Activated CD4-positive, alpha-beta T cell treated with anti-CD3 and anti-CD28 coated beads, Interleukin-2, Interleukin-6, amounts not matched to agents 100 ng/mL and 50 ng/mL, durations not matched to agents 16 hours and 8 hours (primary cell): ENCODE results near the gene HS2ST1.

ENCODE experiments used
- DNase-seq: peaks from one replicate; pipeline ENCODE4 v3.0.0-alpha.2; 2020

Gene HS2ST1

DNA sequence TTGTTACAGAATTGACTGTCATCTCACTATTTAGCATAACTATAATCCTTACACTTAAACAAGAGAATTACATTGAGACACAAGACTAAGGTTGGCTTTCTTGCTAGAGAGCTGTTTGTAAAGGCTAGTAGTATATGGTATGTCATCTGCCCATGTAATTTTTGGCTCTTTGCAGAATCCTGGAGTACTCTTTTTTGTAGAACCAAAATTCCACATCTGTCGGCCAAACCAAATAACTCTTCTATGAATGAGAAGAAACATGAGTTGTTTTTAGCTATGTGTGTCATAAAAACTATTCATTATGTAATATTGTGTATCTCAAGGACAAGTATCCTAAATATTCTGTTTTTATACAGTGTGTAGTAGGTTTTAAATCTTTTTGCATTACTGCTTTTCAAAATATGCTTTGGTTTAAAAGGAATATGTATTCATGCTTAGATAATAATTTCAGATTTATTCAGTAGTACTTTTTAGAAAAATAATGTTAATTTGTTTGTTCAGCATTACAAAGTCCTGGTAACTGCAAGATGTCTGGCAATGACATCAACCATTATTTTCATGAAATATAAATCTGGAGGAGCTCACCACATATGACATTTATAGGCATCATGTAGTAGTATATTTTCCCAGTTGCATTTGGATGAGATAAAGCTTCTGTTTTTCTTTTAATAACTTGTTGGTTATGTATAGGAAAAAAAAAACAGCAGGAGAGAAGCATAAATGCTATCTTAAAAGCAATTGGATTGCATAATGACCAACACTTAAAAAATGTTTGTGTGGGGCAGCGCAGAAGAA, 159.8 kb downstream of the HS2ST1 start:
- no peak for DNase-seq

DNA sequence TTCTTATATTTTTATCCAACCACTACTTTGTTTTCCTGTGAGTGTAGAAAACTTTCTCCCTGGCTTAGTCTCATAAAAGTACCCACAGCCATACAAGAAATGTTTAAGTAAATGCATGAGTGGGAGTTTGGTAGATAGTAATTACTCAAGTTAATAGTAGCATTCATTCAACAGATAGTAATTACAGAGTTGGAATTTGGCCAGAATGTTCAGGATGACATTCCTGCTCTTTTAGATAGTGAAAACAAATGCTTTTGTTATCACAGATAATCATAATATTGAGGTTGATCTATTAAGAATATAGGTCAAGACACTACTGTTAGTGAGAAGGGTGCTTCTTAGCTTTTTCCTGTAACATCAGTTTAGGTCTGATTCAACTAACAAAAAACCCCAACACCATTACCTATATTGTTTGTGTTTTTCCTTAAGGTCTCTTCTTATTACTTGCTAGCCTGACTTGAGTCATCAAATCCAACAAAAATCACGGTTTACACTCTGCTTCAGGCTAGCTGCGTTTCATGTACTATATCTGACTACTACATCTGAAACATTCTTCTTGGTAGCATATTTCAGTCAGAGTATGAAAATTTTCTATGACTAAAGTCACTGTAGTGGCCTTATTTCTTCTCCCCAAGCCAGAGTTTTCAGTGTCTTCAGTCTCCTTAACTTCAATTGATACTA, 163.7 kb downstream of the HS2ST1 start:
- peak; percentile 52 for DNase-seq

DNA sequence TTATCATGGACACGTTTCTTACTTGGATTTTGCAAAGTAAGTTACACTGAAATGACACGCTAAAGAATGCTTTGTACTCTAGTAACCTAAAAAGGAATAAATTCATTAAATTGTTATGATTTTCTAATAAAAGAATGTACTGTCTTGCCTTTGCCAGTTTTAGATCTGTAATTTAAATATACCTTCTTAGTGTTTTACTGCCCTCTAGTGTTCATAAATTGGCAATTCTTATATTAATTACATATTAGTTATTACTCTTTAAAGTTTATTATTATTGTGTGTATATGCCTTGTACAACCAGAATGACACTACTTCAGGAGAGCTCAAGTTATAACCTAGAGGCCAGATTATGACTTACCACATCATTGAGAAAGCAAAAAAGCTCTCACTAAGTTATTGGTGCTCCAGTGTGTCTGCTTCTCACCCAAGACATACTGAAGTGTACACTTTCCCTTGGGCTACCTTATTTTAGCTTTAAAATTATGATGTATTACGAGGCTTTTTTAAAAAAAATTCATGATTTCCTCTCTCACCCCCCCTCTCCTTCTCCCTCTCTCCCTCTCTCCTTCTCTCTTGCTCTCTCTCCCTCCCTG, 169.9 kb downstream of the HS2ST1 start:
- peak; percentile 28 for DNase-seq

DNA sequence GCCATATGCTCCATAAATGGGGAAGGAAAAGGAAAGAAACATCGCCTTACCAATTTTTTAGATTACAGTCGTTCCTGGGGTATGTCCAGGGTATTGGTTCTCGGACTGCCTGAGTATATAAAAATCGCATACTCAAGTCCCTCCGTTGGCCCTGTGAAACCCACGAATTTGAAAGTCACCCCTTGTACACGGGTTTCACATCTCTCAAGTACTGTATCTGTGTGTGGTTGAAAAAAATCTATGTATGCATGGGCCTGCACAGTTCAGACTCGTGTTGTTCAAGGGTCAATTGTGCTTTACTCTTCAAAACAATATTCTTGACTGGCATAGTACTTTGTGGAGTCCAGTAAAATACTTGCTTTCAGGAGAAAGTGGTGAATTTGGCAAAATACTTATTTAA, 171.7 kb downstream of the HS2ST1 start:
- DNase-seq, result no peak

DNA sequence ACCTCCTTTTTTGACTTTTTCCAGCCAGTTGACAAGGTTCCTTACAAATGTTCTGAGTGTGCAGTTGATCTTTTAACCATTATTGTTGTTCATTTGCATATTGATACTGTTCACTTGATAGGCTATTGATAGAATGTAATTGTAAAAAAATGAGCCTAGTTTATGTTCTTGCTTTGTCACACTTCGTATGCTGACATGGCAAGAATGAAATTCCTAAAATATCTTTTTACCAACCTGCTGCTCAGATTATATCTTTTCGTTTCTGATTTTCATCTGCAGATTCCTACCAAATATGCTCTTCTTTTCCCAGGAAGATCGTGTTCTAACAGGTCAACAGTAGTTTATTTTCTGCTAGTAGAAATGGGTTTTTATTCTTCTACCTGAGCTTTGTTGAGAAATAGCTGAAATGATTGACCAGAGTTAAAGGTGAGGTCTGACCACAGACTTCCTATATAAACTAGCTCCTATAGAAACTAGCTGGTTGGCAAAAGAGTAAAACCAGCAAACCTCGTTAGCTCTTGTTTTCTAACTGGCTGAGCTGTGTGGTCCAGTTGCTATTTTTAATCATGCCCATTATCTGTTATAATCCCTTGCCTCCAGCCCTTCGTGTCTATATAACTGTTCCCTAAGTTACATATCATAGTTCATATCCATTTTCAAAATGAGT, 174.8 kb downstream of the HS2ST1 start:
- DNase-seq, result no peak

DNA sequence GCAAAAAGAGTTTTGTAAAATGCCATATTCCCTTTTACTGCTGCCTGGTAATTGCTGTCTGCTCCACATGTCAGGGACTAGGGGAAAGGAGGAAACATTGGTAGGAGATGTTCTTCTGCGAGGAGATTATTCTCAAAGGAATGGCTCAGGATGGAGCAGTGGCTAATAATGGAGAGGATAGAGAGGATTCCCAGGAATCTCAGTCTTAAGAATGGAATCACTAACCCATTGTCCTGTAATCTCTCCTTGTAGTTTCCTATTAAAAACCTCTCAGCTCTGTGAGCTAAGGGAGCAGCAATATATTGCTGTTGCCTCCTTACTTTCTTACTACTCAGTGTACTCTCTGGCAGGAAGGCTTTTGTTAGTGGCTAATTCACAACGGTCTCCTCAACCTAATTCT, 175.4 kb downstream of the HS2ST1 start:
- DNase-seq, result no peak

DNA sequence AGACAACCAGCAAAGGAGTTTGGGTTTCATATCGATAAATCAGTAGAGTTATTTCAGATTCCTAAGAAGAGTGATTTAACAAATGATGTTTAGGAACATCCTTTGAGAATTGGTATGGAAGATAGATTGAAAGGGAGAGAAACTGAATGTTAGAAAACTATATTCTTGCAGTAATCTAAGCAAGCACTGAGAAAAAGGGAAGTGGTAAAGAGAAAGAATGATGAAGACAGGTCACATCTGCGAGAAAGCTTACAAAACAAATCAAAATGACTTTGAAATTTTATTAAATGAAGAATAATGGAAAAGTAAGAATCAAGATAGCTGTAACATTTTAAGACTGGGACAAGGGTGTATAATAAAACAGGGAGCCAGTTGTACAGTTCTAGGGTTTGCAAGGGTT, 177.0 kb downstream of the HS2ST1 start:
- no peak for DNase-seq

DNA sequence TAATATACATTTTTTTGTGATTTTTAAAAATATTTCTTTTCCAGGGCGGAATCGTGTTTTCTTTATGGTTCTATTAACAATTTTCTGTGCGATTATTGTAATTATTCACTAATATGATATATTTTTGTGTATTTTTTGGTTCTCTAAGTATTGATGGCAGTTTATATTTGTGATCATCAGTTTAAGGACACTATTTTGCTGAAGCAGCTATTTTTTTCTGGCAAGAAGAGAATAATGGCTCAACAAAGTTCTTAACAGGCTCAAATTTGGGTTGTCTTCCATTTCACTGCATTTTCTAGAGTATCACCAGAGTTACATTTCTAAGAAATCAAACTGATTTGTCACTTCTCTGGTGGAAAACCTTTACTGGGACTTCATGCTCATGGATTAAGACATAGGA, 178.4 kb downstream of the HS2ST1 start:
- no peak for DNase-seq

DNA sequence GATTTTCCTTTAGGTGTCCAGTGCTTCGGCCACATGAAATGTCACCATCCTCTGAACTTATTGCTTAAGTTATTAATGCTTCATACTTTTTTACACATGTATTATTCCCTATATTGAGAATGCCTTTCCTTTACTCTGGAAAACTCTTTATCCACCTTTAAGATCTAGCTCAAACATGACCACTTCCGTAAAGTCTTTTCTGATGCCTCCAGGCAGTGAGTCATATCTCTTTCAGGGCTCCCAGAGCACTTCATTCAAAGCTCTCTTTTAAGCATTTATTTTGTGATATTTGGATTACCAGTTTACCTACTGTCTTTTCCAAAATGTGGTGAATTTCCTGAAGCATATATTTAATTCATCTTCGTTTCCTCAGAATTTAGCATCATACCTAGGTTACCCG, 178.9 kb downstream of the HS2ST1 start:
- DNase-seq, result no peak

DNA sequence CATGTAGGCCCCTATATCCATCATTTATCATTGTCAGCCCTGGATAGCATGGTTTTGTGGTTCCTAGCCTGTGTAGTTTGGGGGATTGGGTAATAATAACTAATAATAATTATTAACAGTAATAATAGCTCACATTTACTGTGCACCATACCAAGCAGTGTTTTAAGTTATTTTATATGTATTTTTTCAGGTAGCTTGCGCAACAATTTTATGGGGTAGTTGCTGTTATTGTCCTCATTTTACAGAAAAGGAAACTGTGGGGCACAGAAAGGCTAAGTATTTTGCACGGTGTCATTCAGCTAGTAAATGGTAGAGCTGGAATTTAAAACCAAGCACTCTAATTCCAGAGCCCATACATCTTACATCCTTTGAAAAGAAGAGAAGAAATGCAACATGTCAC, 179.8 kb downstream of the HS2ST1 start:
- no peak for DNase-seq

DNA sequence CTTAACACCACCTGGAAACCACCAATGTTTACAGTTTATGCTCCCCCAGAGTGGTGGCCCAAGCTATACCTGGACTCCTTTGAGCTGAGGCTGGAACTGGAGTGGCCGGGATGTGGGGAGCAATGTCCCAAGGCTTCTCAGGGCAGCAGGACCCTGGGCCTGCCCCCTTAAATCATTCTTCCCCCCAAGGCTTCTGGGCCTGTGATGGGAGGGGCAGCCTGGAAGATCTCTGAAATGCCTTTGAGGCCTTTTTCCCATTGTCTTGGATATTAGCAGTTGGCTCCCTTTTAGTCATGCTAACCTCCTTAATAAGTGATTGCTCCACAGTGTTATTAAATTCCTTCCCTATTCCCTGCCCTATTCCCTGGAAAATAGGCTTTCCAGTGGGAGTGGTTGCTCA, 185.8 kb downstream of the HS2ST1 start:
- DNase-seq, result no peak

DNA sequence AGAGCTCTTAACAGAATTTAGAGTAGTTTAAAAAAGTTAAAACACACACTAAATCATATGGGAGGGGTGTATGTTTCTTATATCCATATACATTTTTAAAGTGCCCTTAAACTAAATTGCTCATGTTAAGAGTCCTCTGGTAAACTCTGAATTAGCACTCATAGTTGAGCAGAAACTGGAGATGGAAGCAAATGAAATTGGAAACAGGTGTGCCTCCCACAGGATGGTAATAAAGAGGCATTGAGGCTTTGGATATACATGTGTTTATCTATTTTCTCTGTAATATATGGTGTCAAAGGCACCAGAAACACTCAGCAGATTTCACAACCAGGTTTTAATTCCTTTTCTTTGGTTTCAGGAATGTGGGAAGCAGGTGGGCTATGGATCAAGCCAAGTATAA, 188.6 kb downstream of the HS2ST1 start:
- DNase-seq, result no peak

DNA sequence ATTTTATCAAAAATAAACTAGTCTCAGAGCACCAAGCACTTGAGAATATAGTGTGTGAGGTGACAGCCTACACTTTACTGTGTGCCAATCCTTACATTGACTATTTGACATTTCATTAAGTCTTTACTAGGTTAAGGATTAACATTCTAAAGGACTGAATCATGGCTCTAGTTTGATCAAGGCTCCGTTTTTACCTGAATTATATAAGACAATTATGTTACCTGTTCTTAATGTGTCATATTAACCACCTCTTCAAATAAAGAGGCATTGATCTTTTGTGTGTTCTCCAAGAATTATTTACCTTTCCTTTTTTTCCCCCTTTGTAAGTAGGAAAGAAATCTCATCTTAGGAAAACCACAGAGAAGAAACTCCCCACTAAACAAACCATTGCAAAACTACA, 189.7 kb downstream of the HS2ST1 start:
- DNase-seq, result no peak

DNA sequence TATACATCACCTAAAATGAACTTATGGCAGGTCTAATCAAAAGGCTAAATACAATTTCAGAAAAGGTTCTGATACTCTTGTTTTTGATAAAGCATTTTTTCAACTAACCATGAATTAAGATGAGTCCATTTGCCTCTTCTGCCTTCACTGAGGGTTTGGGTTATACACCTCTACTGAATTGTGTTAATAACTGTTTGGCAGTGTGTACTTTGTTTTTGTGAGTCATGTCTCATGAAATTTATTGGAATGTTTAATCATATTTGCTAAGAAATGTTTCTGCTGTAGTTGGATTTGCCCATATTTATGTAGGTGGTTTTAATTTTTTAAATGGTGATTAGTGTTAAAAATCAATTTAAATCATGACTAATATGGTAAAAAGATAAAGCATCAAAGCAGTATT, 190.5 kb downstream of the HS2ST1 start:
- no peak for DNase-seq

DNA sequence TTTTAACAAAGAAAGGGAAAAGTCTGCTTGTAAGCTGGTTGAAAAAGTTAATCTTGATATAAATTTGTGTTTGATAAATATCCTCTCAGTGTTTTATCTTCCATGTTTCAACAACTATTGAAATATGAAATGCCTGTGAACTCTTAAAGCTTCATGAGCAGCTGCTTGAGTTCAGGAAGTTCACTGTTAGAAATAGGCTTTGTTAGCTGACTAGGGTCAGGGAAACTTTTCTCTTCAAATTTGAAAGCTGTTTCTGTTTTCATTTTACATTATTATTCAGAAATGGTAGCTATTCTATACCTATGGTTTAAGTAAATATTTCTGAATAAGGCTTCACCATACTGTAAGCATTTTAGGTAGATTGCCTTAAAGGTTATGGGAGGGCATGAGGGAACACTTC, 191.7 kb downstream of the HS2ST1 start:
- no peak for DNase-seq

DNA sequence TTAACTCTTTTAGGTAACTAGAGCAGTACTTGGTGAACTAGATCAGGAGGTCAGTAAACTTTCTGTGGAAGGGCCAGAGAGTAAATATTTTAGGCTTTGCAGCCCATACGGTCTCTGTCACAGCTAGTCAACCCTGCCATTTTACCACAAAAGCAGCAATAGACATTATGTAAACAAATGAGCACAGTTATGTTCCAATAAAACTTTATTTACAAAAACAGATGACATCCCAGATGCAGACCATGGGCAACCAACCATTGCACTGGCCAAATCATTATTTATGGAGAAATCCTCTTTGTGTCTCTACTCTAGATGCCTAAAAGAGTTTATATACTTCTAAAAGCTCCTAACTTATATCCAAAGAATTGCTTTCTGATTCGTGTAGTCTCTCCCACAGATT, 192.4 kb downstream of the HS2ST1 start:
- no peak for DNase-seq

DNA sequence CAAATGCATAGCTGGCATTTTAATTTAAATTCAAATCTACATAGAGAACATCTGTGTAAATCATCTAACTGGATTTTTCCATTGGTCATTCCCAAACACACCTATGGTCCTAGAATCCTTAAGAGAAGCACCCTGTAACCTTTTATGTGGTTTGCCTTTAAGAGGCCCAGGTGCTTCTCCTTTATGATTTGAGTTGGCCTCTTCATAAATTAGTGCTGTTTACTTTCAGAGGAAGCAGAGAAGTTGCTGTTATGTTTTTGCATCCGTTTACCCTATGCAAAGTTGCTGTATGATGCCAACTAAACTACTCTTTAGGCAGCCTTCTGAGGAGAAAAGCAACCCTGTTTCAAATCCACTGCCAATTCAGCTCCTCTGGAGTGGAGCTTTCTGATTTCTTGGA, 193.8 kb downstream of the HS2ST1 start:
- no peak for DNase-seq

DNA sequence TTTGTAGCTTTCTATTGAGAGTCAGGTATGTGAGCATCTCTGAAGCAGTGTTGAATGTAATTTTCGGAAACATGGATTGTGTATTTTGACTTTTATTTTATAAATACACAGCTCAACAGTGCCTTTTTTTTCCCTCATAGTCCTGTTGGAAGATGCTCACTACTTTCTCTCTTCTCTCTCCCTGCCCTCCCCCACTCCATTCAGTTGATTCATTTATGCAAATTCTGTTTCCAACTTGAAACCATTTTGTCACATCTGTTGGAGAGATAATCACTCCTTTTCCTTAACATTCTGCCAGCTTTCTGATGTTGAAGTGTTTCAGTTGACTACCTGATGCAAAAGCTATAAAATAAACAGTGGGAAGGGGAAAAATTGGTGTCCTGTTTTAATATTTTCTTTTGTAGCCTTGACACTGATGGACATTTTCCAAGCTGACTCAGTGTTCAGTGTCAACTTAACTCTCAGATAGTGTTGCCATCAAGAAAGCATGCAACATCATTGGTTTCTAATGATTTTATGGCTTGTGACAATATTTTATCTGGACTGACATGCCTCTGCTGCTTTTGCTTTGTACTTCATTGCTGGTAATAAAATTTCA, 194.5 kb downstream of the HS2ST1 start:
- DNase-seq, result no peak

DNA sequence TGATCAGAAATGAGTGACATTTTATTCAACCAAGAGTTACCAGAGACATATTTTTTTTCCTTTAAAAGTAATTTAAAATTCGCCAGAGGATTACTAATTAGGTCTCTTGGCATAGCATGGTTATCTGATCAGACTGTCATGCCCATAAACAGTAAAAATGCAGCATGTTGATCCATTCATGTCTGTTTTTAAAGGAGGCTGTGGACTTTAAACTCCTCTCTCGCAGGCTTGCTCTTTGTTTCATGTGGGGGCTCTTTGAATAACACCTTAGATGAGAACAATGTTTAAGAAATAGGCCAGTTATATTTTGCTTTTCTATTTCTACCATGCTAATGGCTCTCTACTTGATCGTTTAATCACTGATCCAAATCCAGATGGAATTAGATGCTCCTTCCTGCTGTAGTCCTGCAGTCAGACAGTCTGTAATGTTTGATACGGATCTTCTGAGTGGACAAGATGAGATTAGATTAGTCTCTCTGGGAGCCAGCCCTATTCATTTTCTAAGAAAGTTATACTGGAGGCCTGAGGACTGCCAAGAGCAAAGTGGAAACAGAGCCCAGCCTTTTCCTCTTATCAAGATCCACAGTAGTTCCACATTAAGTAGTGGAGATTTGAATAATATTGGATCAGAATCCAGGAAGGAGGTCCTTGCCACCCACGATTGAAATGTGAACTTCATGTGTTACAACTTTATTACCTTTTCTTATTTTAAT, 197.4 kb downstream of the HS2ST1 start:
- no peak for DNase-seq

DNA sequence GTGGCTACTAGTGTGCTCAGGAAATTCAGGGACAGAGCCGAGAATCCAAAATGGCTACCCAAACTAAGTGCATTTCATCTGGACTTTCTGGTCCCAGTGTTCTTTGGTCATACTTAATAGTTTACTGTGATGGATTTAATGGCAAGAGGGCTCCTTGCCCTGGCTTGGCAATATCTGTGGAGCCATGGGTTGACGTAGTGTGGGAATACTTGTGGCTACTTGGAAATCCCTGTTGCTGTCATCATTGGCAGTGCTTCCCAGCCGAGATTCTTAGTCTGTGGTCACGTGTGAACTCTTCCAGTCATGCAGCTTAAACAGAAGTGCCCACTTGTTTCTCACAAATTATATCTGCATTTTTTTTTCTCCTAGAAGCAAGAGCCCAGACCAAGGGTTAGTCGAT, 198.9 kb downstream of the HS2ST1 start:
- DNase-seq, result no peak

DNA sequence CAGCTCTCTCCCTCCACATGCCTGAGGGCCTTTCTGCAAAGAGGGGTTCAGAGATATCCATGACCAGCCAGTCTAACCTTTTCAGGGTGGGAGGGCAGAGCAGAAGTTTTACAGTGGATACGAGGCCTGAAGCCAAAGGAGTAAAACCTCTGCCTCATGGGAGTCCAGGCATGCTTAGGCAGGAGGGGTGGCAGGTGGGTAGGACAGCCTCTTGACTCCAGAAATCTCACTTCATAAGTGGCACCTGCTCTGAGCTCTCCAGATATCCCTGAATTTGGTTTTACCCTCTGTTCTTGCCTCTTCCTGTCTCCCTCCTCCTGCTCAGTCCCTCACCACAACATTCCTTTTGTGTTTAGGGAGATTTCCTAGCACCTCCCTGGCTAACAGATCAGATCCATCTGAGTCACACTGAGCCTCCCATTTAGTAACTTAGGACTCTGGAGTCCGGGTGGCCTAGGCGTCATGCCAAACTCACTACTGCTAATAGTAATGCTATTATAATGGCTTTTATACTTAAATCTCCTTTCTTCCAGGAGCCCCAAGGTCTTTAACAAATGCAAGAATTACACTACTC, 201.0 kb downstream of the HS2ST1 start:
- no peak for DNase-seq

DNA sequence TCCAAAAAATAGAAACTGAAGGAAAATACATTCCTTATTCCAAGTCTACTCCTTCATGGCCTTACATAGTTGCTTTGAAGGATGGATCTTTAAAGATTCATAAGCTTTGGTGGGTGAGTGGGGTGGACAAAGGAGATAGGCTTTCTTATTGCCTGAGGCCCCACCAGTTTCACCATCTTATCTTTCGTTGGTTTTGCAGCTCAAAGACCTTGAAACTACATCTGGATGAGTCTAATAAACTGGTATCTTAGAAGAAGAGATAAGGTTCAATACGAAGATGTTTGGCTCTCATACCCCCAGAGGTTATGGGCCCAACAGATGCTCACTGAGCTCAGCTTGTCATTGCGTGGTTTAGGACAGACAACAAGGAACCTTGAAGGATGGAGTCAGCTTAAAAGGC, 201.5 kb downstream of the HS2ST1 start:
- DNase-seq, result no peak
